ENCODE measurements around the gene TRAM2. TPM values are rescaled to one million over a fixed set of nuclear protein-coding genes. Genes with fewer than 3 reads are reported as not detected.
A peak's percentile ranks its signal among the peaks of the same experiment; 100 is the strongest.

Gene TRAM2
- total RNA-seq, 6 experiments from 2014 or later = 191 to 235 (median 215) TPM

DNA sequence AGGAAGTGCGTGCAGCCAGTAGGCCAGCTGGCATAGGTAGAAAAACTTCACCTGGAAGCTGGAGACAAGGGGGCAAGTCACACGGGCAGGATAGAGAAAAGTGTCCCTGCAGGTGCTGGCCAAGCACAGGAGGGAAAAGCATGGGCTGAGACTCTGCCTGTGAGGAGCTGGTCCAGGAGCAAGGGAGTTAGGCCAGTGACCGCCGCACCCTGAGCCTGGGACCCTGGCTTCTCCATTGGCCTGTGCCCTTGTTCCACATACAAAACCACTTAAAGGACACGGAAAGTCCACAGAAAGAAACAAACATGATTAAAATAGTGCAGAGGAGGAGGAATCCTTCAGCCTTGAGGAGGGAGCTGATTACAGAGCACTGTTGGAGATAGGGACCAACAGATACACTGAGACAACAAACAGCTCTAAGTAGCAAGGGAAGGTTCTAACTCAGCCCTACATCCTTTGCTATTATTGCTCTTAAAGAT is 68.6 kb downstream of the TRAM2 start:
- peaks cover 34% of the 10 kb centered on the region for H3K27me3 Mint-ChIP-seq (ENCODE audit: insufficient read depth)
- H3K4me1 Mint-ChIP-seq (ENCODE audit: low read depth) = peaks cover 97% of the 10 kb centered on the region
- H3K4me3 Mint-ChIP-seq = peak overlapping the region; percentile 79
- peaks cover 4% of the 10 kb centered on the region; the same call in 1 of the 2 replicates for H3K9me3 Mint-ChIP-seq
- DNase-seq = no peak
- TF ChIP-seq, protein P1, sequence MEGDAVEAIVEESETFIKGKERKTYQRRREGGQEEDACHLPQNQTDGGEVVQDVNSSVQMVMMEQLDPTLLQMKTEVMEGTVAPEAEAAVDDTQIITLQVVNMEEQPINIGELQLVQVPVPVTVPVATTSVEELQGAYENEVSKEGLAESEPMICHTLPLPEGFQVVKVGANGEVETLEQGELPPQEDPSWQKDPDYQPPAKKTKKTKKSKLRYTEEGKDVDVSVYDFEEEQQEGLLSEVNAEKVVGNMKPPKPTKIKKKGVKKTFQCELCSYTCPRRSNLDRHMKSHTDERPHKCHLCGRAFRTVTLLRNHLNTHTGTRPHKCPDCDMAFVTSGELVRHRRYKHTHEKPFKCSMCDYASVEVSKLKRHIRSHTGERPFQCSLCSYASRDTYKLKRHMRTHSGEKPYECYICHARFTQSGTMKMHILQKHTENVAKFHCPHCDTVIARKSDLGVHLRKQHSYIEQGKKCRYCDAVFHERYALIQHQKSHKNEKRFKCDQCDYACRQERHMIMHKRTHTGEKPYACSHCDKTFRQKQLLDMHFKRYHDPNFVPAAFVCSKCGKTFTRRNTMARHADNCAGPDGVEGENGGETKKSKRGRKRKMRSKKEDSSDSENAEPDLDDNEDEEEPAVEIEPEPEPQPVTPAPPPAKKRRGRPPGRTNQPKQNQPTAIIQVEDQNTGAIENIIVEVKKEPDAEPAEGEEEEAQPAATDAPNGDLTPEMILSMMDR (IDR thresholded peaks at IDR 0.05) = no peak
- H3K36me3 Mint-ChIP-seq (ENCODE audit: low read depth) = peaks cover 87% of the 10 kb centered on the region
- H3K27ac Mint-ChIP-seq = peak overlapping the region; percentile 98

DNA sequence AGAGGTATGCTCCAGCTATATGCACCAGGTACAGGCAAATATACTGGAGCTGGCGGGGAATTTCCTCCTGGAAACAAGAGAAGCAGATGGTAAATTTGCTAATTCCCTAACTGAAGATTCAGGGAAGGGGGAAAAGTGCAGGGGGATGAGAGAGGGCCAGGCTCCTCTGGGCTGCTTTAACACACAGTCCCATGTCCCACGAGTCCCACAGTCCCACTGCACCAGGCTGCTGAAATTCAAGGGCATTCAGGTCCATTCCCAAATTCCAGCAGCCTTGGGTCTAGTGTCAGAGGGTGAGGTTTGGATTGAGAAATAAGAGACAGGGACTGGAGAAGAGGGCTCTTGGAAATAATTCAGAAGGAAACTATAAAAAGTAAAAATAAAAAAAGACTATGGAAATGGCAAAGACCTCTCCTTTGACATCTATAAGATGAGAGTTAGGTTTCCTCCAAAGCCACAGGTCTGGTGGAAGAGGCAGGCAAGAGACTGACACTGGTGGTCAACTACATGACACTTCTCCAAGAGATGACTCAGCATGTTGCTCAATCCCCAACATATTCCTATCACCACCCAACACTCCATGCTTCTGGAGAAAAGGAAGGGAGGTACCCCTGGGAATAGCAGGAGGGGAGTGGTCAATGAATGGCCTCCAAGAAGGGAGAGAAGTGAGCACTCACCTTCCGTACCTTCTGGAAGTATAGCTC is 69.2 kb downstream of the TRAM2 start:
- DNase-seq = peak; percentile 65
- TF ChIP-seq, protein P1 (IDR thresholded peaks at IDR 0.05) = no peak
- Mint-ChIP-seq H3K4me3 (peak overlapping the region; percentile 79), H3K27me3 (ENCODE audit: insufficient read depth) (peaks cover 34% of the 10 kb centered on the region), H3K4me1 (ENCODE audit: low read depth) (peaks cover 95% of the 10 kb centered on the region), H3K36me3 (ENCODE audit: low read depth) (peaks cover 88% of the 10 kb centered on the region), H3K27ac (peak overlapping the region; percentile 98), H3K9me3 (peaks cover 4% of the 10 kb centered on the region; the same call in 1 of the 2 replicates)

DNA sequence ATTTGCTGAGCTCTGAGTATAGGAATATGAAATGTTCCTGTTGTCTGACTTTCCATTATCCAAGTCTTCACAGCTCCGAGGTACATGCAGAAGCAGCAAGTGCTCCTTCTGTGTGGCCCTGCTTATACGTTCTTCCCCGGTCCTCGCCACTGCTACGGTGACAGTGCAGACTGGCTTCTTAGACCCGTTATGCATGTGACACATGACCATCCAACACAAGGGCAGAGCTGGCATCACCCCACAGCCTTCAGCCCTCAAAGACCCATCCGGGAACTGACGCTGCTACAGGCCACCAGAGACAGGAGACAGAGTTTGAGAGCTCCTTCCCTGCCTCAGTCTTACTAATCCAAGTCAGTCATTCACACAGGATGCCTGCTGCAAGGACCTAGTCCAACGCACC is 70.4 kb downstream of the TRAM2 start:
- H3K27ac Mint-ChIP-seq = peak overlapping the region; percentile 51

DNA sequence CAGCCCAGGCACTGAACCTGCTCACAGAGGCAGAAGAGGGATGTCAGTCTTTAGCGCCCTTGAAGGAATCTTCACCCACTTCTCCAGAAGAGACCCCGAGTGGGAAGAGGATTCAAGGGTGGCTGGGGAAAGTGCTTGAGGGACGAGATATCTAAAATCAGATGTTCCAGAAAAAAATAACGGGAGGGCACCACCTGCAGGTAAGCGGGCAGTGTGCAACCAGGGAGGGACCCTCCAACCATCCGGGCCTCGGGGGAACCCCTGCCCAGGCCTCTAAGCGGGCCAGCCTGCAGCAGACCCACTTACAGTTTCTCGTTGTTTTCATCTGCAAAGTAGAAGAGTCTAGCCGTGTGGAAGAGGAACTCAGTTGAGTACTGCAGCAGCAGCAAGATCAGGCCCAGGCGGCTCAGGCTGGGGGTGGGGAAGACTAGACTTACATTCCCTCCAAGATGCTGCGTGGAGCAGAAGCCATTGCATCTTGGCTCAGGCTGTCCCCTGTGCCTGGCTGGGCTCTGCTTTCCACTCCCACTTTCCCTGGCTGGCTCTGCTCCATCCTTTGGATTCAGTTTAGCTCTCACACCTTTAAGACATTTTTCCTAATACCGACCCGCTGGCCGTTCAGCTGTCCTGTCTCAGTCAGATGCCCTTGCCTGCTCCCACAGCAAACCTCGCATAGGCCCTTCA is 71.0 kb downstream of the TRAM2 start:
- Mint-ChIP-seq H3K27me3 (ENCODE audit: insufficient read depth) (peaks cover 37% of the 10 kb centered on the region), H3K9me3 (peaks cover 4% of the 10 kb centered on the region; the same call in 1 of the 2 replicates), H3K27ac (peak overlapping the region; percentile 51), H3K36me3 (ENCODE audit: low read depth) (peaks cover 88% of the 10 kb centered on the region), H3K4me3 (no peak overlapping the region; the same call in 1 of the 2 replicates), H3K4me1 (ENCODE audit: low read depth) (peaks cover 86% of the 10 kb centered on the region)
- no peak for DNase-seq
- TF ChIP-seq, protein P1 (IDR thresholded peaks at IDR 0.05) = peak; percentile 50

More for the DNA sequence above, 70.4 kb downstream of the TRAM2 start:
- no peak overlapping the region for H3K4me3 Mint-ChIP-seq
- peaks cover 35% of the 10 kb centered on the region for H3K27me3 Mint-ChIP-seq (ENCODE audit: insufficient read depth)
- no peak for DNase-seq
- H3K4me1 Mint-ChIP-seq (ENCODE audit: low read depth) = peaks cover 87% of the 10 kb centered on the region
- H3K9me3 Mint-ChIP-seq = peaks cover 4% of the 10 kb centered on the region; the same call in 1 of the 2 replicates
- TF ChIP-seq, protein P1 (IDR thresholded peaks at IDR 0.05) = no peak
- H3K36me3 Mint-ChIP-seq (ENCODE audit: low read depth) = peaks cover 90% of the 10 kb centered on the region

DNA sequence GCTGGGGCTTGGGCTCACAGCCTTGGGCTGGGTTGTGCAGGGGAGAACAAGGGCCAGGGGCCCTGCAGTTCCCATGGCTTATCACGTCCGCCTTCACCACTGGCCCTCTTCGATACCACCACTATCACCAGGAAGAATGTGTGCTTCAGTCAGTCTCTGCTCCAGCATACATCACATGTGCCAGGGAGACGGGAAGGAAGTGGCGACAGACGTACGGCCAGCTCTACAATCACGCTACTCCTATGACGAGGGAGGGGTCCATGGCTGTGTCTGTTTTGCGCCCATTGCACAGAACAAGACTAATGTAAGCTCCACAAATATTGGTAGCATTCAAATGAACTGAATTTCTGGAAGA is 72.1 kb downstream of the TRAM2 start:
- H3K27ac Mint-ChIP-seq = peak overlapping the region; percentile 80
- H3K4me1 Mint-ChIP-seq (ENCODE audit: low read depth) = peaks cover 84% of the 10 kb centered on the region
- H3K4me3 Mint-ChIP-seq = peak overlapping the region; percentile 36
- H3K36me3 Mint-ChIP-seq (ENCODE audit: low read depth) = peaks cover 86% of the 10 kb centered on the region
- no peak for DNase-seq
- H3K27me3 Mint-ChIP-seq (ENCODE audit: insufficient read depth) = peaks cover 44% of the 10 kb centered on the region
- TF ChIP-seq, protein P1 (IDR thresholded peaks at IDR 0.05) = no peak
- peaks cover 4% of the 10 kb centered on the region; the same call in 1 of the 2 replicates for H3K9me3 Mint-ChIP-seq

All from HFFc6 (cell line).